DND-41 (cell line): ENCODE data around the gene ALPL.

ENCODE experiments used
- ATAC-seq: fragments of 200-7000 bp; cut with Tn5 transposase; 3 replicates; pipeline ENCODE4 v1.9.1; 2021; ENCODE audit warnings: low read depth; ENCODE audit not compliant: insufficient read depth
- DNase-seq: peaks from one replicate; pipeline ENCODE4 v3.0.0-alpha.2; 2020
- H2AFZ ChIP-seq: 2 replicates; pipeline ENCODE4 v1.6.0; 2012; ENCODE audit warnings: low read depth, low read length
- H3K27ac ChIP-seq: 2 replicates; pipeline ENCODE4 v1.5.1; 2012; ENCODE audit warnings: low read length, inconsistent platforms
- H3K27me3 ChIP-seq: fragments of 200-600 bp; sonication (generic); 2 replicates; pipeline ENCODE4 v1.6.0; 2012; ENCODE audit warnings: low read length, mild to moderate bottlenecking, inconsistent platforms; ENCODE audit not compliant: insufficient read depth, poor library complexity
- H3K36me3 ChIP-seq: 2 replicates; pipeline ENCODE4 v1.5.1; 2012; ENCODE audit warnings: low read length, inconsistent platforms; ENCODE audit not compliant: insufficient read depth
- H3K4me1 ChIP-seq: 2 replicates; pipeline ENCODE4 v1.5.1; 2012; ENCODE audit warnings: mild to moderate bottlenecking, low read length; ENCODE audit not compliant: insufficient read depth
- H3K4me2 ChIP-seq: 2 replicates; pipeline ENCODE4 v1.6.0; 2012; ENCODE audit warnings: mild to moderate bottlenecking, moderate library complexity, low read length, inconsistent platforms; ENCODE audit not compliant: insufficient read depth
- H3K4me3 ChIP-seq, 2 experiments: fragments of 200-600 bp in 1 of 2; shearing (Covaris generic) in 1 of 2; 2 replicates each; pipeline ENCODE4 v1.5.1; 2012 to 2016; ENCODE audit warnings: inconsistent platforms in 2 of 2, low read length in 2 of 2, mild to moderate bottlenecking in 2 of 2, low read depth in 1 of 2, moderate library complexity in 1 of 2
- H3K79me2 ChIP-seq: 2 replicates; pipeline ENCODE4 v1.6.0; 2012; ENCODE audit warnings: low read length, inconsistent platforms; ENCODE audit not compliant: insufficient read depth
- H3K9ac ChIP-seq: 2 replicates; pipeline ENCODE4 v1.6.0; 2012; ENCODE audit warnings: low read depth, mild to moderate bottlenecking, inconsistent platforms, low read length, moderate library complexity
- H3K9me3 ChIP-seq: 2 replicates; pipeline ENCODE4 v1.5.1; 2012; ENCODE audit warnings: low read length, moderate library complexity, mild to moderate bottlenecking, inconsistent platforms; ENCODE audit not compliant: insufficient read depth, severe bottlenecking
- H4K20me1 ChIP-seq: 2 replicates; pipeline ENCODE4 v1.6.0; 2012; ENCODE audit warnings: low read length; ENCODE audit not compliant: insufficient read depth
- CTCF ChIP-seq: IDR thresholded peaks from 2 replicates; pipeline ENCODE4 v1.5.1; 2012; ENCODE audit warnings: borderline replicate concordance, low read length, moderate library complexity, mild to moderate bottlenecking; ENCODE audit not compliant: poor library complexity, severe bottlenecking; ENCODE audit errors: extremely low read depth
- EZH2 ChIP-seq: IDR thresholded peaks from 3 replicates; pipeline ENCODE4 v1.6.1; 2012; ENCODE audit warnings: borderline replicate concordance, low read depth, mild to moderate bottlenecking, moderate library complexity, low read length, inconsistent platforms; ENCODE audit not compliant: severe bottlenecking

Gene ALPL

GRCh38 chr1:21534674-21535378 lies 25.6 kb downstream of the ALPL start:
- ATAC-seq, result peak; percentile 72
- peak; percentile 68 for TF ChIP-seq CTCF
- no peak for TF ChIP-seq EZH2
- H3K9ac ChIP-seq, result no peak overlapping the region
- H3K4me1 ChIP-seq, result no peaks in the 10 kb centered on the region
- no peaks in the 10 kb centered on the region for H3K9me3 ChIP-seq
- peaks cover 3% of the 10 kb centered on the region for H3K27me3 ChIP-seq
- peak; percentile 45 for DNase-seq
- H4K20me1 ChIP-seq, result no peaks in the 10 kb centered on the region
- H3K79me2 ChIP-seq, result no peaks in the 10 kb centered on the region
- H3K36me3 ChIP-seq, result no peaks in the 10 kb centered on the region
- H3K4me3 ChIP-seq, result no peak overlapping the region
- H3K4me2 ChIP-seq, result no peak overlapping the region
- no peak overlapping the region for H2AFZ ChIP-seq
- no peak overlapping the region for H3K27ac ChIP-seq

GRCh38 chr1:21536218-21536617 lies 27.0 kb downstream of the ALPL start:
- H3K9me3 ChIP-seq, result no peaks in the 10 kb centered on the region
- no peak for DNase-seq
- no peak for ATAC-seq
- H3K79me2 ChIP-seq, result no peaks in the 10 kb centered on the region
- no peaks in the 10 kb centered on the region; the same call in 1 of the 2 replicates for H4K20me1 ChIP-seq
- no peak overlapping the region for H3K4me2 ChIP-seq
- H3K9ac ChIP-seq, result no peak overlapping the region
- H3K4me1 ChIP-seq, result no peaks in the 10 kb centered on the region
- no peak overlapping the region for H3K4me3 ChIP-seq
- no peak overlapping the region for H2AFZ ChIP-seq
- no peak overlapping the region for H3K27ac ChIP-seq
- TF ChIP-seq CTCF (no peak), EZH2 (no peak)
- no peaks in the 10 kb centered on the region for H3K27me3 ChIP-seq
- no peaks in the 10 kb centered on the region for H3K36me3 ChIP-seq

- Histone ChIP-seq H4K20me1 (no peaks in the 10 kb centered on the region; the same call in 1 of the 2 replicates), H3K9ac (no peak overlapping the region), H3K4me1 (no peaks in the 10 kb centered on the region), H3K79me2 (no peaks in the 10 kb centered on the region), H3K27ac (no peak overlapping the region), H2AFZ (no peak overlapping the region), H3K4me3 (no peak overlapping the region), H3K4me2 (no peak overlapping the region), H3K36me3 (no peaks in the 10 kb centered on the region), H3K27me3 (no peaks in the 10 kb centered on the region), H3K9me3 (no peaks in the 10 kb centered on the region)
- DNase-seq, result no peak
- no peak for ATAC-seq
- TF ChIP-seq CTCF, result no peak
- TF ChIP-seq EZH2, result no peak
Measured at GRCh38 chr1:21537511-21537931, 28.3 kb downstream of the ALPL start.
